ENCODE measurements around the gene CEP72. TPM values are rescaled to one million over a fixed set of nuclear protein-coding genes. Genes with fewer than 3 reads are reported as not detected.
"Not testable (repeated sequence)": the region's sequence is repeated elsewhere in the genome, so short reads cannot be mapped to it uniquely, and the experiment has no call there.

The CEP72 gene
- total RNA-seq, 3 donors from 2014 or later = 1.9 to 10.5 (median 4.3) TPM

- intact Hi-C loops (cut with DNase I; ENCODE audit: low total_unique reads) = no loop called here
These were observed 37.2 kb upstream of the CEP72 start for GRCh38 chr5:574906-575305.

GRCh38 chr5:575636-576035, 36.5 kb upstream of the CEP72 start:
- H3K4me1 ChIP-seq = no peaks in the 10 kb centered on the region
- peaks cover 0 to 43% of the 10 kb centered on the region in 2 donors for H3K27me3 ChIP-seq

More at GRCh38 chr5:574906-575305, 37.2 kb upstream of the CEP72 start:
- Histone ChIP-seq H3K27ac (no peak overlapping the region), H3K27me3 (peaks cover 0 to 42% of the 10 kb centered on the region in 2 donors), H3K36me3 (no peaks in the 10 kb centered on the region), H3K4me3 (no peak overlapping the region), H3K9me3 (peaks cover 4 to 23% of the 10 kb centered on the region in 2 donors), H3K4me1 (no peaks in the 10 kb centered on the region)
- DNase-seq (ENCODE audit: low spot score in 2 of 2) = no peak
- no peak for TF ChIP-seq POLR2AphosphoS5 (IDR thresholded peaks at IDR 0.05)
- TF ChIP-seq POLR2A (IDR thresholded peaks at IDR 0.05) = no peak
- TF ChIP-seq CTCF (IDR thresholded peaks at IDR 0.05) = no peak

GRCh38 chr5:577214-577613, 34.9 kb upstream of the CEP72 start:
- H3K36me3 ChIP-seq; H3K4me3 ChIP-seq; intact Hi-C loops (cut with DNase I; ENCODE audit: low total_unique reads); H3K27ac ChIP-seq; DNase-seq (ENCODE audit: low spot score in 2 of 2); H3K4me1 ChIP-seq: not testable (repeated sequence)
- H3K9me3 ChIP-seq = peaks cover 4 to 23% of the 10 kb centered on the region in 2 donors
- peaks cover 0 to 52% of the 10 kb centered on the region in 2 donors for H3K27me3 ChIP-seq

More at GRCh38 chr5:575636-576035, 36.5 kb upstream of the CEP72 start:
- Histone ChIP-seq H3K36me3 (no peaks in the 10 kb centered on the region), H3K4me3 (no peak overlapping the region), H3K27ac (no peak overlapping the region), H3K9me3 (peaks cover 4 to 23% of the 10 kb centered on the region in 2 donors)
- no peak for TF ChIP-seq POLR2A (IDR thresholded peaks at IDR 0.05)
- TF ChIP-seq POLR2AphosphoS5 (IDR thresholded peaks at IDR 0.05) = no peak
- intact Hi-C loops (cut with DNase I; ENCODE audit: low total_unique reads) = no loop called here
- no peak for DNase-seq (ENCODE audit: low spot score in 2 of 2)

- Histone ChIP-seq H3K27me3 (peaks cover 0 to 58% of the 10 kb centered on the region in 2 donors), H3K4me1 (no peaks in the 10 kb centered on the region), H3K27ac (no peak overlapping the region), H3K36me3 (no peaks in the 10 kb centered on the region), H3K9me3 (peaks cover 4 to 23% of the 10 kb centered on the region in 2 donors), H3K4me3 (no peak overlapping the region)
- TF ChIP-seq POLR2AphosphoS5 (IDR thresholded peaks at IDR 0.05) (no peak), POLR2A (IDR thresholded peaks at IDR 0.05) (no peak), CTCF (IDR thresholded peaks at IDR 0.05) (no peak)
- intact Hi-C loops (cut with DNase I; ENCODE audit: low total_unique reads) = no loop called here
- DNase-seq (ENCODE audit: low spot score in 2 of 2) = no peak
These were observed 34.3 kb upstream of the CEP72 start for GRCh38 chr5:577800-578199.

- no peak for TF ChIP-seq POLR2AphosphoS5 (IDR thresholded peaks at IDR 0.05)
- TF ChIP-seq CTCF (IDR thresholded peaks at IDR 0.05) = no peak
- TF ChIP-seq POLR2A (IDR thresholded peaks at IDR 0.05) = no peak
- no peaks in the 10 kb centered on the region for H3K36me3 ChIP-seq
- H3K27me3 ChIP-seq = peaks cover 0 to 58% of the 10 kb centered on the region in 2 donors
- peaks cover 4 to 23% of the 10 kb centered on the region in 2 donors for H3K9me3 ChIP-seq
- DNase-seq (ENCODE audit: low spot score in 2 of 2) = no peak
- no peaks in the 10 kb centered on the region for H3K4me1 ChIP-seq
- H3K27ac ChIP-seq = no peak overlapping the region
- intact Hi-C loops (cut with DNase I; ENCODE audit: low total_unique reads) = no loop called here
- no peak overlapping the region for H3K4me3 ChIP-seq
These were observed 32.9 kb upstream of the CEP72 start for GRCh38 chr5:579211-579610.

GRCh38 chr5:579746-580366, 32.3 kb upstream of the CEP72 start:
- intact Hi-C loops (cut with DNase I; ENCODE audit: low total_unique reads) = no loop called here
- H3K9me3 ChIP-seq = peaks cover 4 to 23% of the 10 kb centered on the region in 2 donors
- DNase-seq (ENCODE audit: low spot score in 2 of 2) = no peak

More at GRCh38 chr5:579746-580366, 32.3 kb upstream of the CEP72 start:
- Histone ChIP-seq H3K27me3 (peaks cover 0 to 56% of the 10 kb centered on the region in 2 donors), H3K4me3 (no peak overlapping the region), H3K27ac (no peak overlapping the region), H3K36me3 (no peaks in the 10 kb centered on the region), H3K4me1 (no peaks in the 10 kb centered on the region)
- TF ChIP-seq POLR2AphosphoS5 (IDR thresholded peaks at IDR 0.05) = no peak
- no peak for TF ChIP-seq POLR2A (IDR thresholded peaks at IDR 0.05)

Measured in breast epithelium (tissue), 4 donors.